AG04450 (cell line): ENCODE results near the gene PRKRA. TPM values are rescaled to one million over a fixed set of nuclear protein-coding genes. Genes with fewer than 3 reads are reported as not detected.

ENCODE experiments used
- CTCF ChIA-PET: fragments of 300-600, 350-600 bp; formaldehyde crosslinking; extraction: SDS; loops from one replicate; lab custom pipeline; 2022; ENCODE audit warnings: antibody characterized with exemption, inconsistent platforms; lab: Charles Lee
- POLR2A ChIA-PET: fragments of 350-600 bp; formaldehyde crosslinking; extraction: SDS; loops from one replicate; lab custom pipeline; 2021; ENCODE audit warnings: antibody characterized with exemption, inconsistent platforms; lab: Yijun Ruan, JAX
- DNase-seq: peaks from one replicate; pipeline ENCODE4 v3.0.0-alpha.2; 2011; ENCODE audit warnings: low read depth, low spot score
- H3K27ac ChIP-seq: one replicate; pipeline ENCODE4 v1.5.1; 2012; ENCODE audit warnings: low read depth, low read length, control low read depth
- H3K27me3 ChIP-seq: one replicate; pipeline ENCODE4 v1.6.0; 2012; ENCODE audit warnings: low read length; ENCODE audit not compliant: control insufficient read depth, insufficient read depth
- H3K4me3 ChIP-seq: 2 replicates; pipeline ENCODE4 v1.5.1; 2011; ENCODE audit warnings: mild to moderate bottlenecking, low read depth, low read length, control low read depth
- H3K9me3 ChIP-seq: 2 replicates; pipeline ENCODE4 v1.5.1; 2012; ENCODE audit warnings: low read length; ENCODE audit not compliant: control insufficient read depth, insufficient read depth
- polyA plus RNA-seq: library from polyadenylated mRNA; depleted of rRNA; stranded (reverse); fragments of >200 nt; gene quantifications from 2 replicates; pipeline ENCODE4 v1.2.3, GENCODE V29; 2011
- TF ChIP-seq, protein P1 (sequence below): IDR thresholded peaks from 2 replicates; pipeline ENCODE4 v1.5.1; 2011; ENCODE audit warnings: low read depth, low read length, control low read depth, inconsistent platforms

PRKRA gene
- polyA plus RNA-seq, 1 experiment: 58.6 TPM

DNA sequence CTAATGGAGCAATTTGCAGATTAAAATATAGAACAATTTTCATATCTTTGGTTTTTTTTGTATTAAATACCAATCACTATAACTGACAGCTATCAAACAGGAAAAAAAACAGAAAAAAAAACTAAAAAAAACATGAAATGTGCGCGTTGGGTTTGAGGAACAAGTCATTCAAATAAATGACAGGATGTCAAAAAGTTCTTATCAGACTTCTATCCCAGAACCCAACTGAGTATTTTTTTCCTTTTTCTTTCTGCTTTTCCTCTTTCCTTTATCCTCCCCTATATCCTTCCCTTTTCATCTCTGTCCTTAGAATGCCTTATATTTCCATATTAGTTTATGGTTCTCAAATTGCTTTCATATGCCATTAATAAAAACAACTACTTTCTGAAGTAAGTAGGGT, 14.3 kb downstream of the PRKRA start:
- H3K4me3 ChIP-seq: no peak overlapping the region
- POLR2A ChIA-PET: no interaction called here
- H3K27me3 ChIP-seq: no peaks in the 10 kb centered on the region
- CTCF ChIA-PET: interaction anchor here (0.6 to 1.9 kb wide), 3 partner anchors 22 to 226 kb away, joined by 3 to 7 read pairs (median 4); no protein-coding TSS in a partner anchor
- no peaks in the 10 kb centered on the region for H3K9me3 ChIP-seq
- H3K27ac ChIP-seq: no peak overlapping the region
- DNase-seq: no peak
- TF ChIP-seq, protein P1, sequence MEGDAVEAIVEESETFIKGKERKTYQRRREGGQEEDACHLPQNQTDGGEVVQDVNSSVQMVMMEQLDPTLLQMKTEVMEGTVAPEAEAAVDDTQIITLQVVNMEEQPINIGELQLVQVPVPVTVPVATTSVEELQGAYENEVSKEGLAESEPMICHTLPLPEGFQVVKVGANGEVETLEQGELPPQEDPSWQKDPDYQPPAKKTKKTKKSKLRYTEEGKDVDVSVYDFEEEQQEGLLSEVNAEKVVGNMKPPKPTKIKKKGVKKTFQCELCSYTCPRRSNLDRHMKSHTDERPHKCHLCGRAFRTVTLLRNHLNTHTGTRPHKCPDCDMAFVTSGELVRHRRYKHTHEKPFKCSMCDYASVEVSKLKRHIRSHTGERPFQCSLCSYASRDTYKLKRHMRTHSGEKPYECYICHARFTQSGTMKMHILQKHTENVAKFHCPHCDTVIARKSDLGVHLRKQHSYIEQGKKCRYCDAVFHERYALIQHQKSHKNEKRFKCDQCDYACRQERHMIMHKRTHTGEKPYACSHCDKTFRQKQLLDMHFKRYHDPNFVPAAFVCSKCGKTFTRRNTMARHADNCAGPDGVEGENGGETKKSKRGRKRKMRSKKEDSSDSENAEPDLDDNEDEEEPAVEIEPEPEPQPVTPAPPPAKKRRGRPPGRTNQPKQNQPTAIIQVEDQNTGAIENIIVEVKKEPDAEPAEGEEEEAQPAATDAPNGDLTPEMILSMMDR: no peak

DNA sequence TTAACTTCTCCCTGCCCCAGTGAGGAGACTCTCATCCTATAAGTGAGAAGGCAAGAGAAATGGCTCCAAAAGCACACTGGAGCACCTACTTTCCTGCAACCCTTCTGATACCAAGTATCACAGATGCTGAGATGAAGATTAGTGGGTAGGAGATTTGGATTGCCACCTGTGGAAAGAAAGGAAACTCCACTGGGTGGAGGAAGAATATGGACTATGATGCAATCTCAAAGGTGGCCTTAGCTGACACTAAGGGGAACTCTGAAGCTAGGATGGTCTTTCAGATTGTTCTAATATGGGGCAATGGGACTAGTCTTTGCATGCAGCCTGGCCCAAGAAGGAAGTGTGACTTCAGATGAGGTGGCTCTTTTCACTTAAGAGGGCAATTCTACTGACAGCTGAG, 21.6 kb downstream of the PRKRA start:
- CTCF ChIA-PET: interaction anchor here (2.3 to 4.7 kb wide), 2 partner anchors 11 to 14 kb away, joined by 23 to 29 read pairs; no protein-coding TSS in a partner anchor
- Histone ChIP-seq H3K27me3 (no peaks in the 10 kb centered on the region), H3K9me3 (no peaks in the 10 kb centered on the region), H3K4me3 (no peak overlapping the region), H3K27ac (no peak overlapping the region)
- no peak for DNase-seq
- TF ChIP-seq, protein P1: no peak
- POLR2A ChIA-PET: interaction anchor here (1.1 kb wide), 1 partner anchor 22 kb away, joined by 3 read pairs; the partner anchor contains the start of genes PJVK and PRKRA

DNA sequence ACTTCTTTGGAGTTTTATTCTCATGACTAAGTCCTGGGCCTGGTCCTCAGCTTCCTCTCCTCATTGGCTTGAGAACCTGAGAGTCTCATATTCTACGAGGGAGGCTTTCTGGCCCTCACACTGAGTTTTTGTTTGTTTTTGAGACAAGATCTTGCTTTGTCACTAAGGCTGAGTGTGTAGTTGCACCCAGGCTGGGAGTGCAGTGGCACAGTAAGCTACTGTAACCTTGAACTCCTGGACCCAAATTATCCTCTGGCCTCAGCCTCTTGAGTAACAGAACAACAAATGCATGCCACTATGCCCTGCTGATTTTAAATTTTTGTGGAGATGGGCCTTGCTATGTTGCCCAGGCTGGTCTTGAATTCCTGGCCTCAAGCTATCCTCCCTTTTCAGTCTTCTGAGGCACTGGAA, 22.6 kb downstream of the PRKRA start:
- Histone ChIP-seq H3K4me3 (no peak overlapping the region), H3K9me3 (no peaks in the 10 kb centered on the region), H3K27ac (no peak overlapping the region), H3K27me3 (no peaks in the 10 kb centered on the region)
- ChIA-PET CTCF (interaction anchor here (1.0 to 4.7 kb wide), 4 partner anchors 10 to 316 kb away, joined by 3 to 29 read pairs (median 14); partner anchors contain the start of gene RBM45), POLR2A (interaction anchor here (1.1 kb wide), 1 partner anchor 23 kb away, joined by 3 read pairs; the partner anchor contains the start of genes PJVK and PRKRA)
- no peak for DNase-seq
- TF ChIP-seq, protein P1: no peak

DNA sequence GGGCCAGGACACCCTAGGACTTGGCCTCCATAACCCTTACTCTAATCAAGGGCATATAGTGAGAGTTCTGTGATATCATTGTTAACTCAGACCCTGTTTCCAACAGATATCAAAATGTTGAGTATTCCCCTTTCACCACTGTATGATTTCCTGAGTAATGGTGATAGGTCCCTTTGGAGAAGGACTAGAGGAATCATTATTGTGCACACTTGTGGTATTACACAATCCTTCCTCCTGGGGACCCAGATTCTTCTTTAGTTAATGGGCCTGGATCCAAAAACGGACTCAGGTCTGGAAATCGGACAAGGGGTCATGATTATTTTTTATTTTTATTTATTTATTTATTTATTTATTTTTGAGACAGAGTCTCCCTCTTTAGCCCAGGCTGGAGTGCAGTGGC, 23.5 kb downstream of the PRKRA start:
- H3K9me3 ChIP-seq: no peaks in the 10 kb centered on the region
- TF ChIP-seq, protein P1: no peak
- DNase-seq: no peak
- H3K4me3 ChIP-seq: no peak overlapping the region
- ChIA-PET POLR2A (no interaction called here), CTCF (interaction anchor here (1.0 to 4.7 kb wide), 3 partner anchors 9 to 31 kb away, joined by 3 to 29 read pairs (median 23); no protein-coding TSS in a partner anchor)
- H3K27ac ChIP-seq: no peak overlapping the region
- H3K27me3 ChIP-seq: no peaks in the 10 kb centered on the region

DNA sequence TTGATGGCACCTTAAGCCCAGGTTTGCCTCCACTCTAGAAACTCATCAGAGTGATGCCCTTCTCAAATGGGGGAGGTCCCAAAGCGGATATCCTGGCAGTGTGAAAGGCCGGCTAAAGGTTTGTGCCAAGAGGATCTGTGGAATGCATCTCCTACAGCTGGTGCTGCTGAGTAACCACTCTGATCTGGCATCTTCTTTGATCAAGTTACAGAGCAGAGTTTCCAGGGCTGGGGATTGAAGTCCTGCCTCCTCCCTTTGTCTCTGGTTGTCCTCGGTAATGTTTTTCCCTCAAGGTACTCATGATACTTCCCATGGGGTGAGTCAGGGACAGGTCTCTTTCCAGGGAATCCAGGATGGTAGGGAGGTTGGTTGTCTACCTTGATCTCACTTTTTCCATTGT, 24.6 kb downstream of the PRKRA start:
- no peaks in the 10 kb centered on the region for H3K27me3 ChIP-seq
- DNase-seq: no peak
- TF ChIP-seq, protein P1: no peak
- CTCF ChIA-PET: interaction anchor here (4.7 kb wide), 1 partner anchor 11 kb away, joined by 29 read pairs; no protein-coding TSS in a partner anchor
- H3K27ac ChIP-seq: no peak overlapping the region
- no peaks in the 10 kb centered on the region for H3K9me3 ChIP-seq
- no peak overlapping the region for H3K4me3 ChIP-seq
- POLR2A ChIA-PET: interaction anchor here (0.9 kb wide), 1 partner anchor 25 kb away, joined by 3 read pairs; the partner anchor contains the start of genes PJVK and PRKRA
